ENCODE measurements around the gene OPHN1. TPM values are rescaled to one million over a fixed set of nuclear protein-coding genes. Genes with fewer than 3 reads are reported as not detected.
A peak's percentile ranks its signal among the peaks of the same experiment; 100 is the strongest.

OPHN1 gene
- total and polyA plus RNA-seq, 2 of the 13 experiments (the other 11 are each of a cell fraction or from before 2014, with no cell fraction given): 1.6 to 1.7 TPM

GRCh38 chrX:68432648-68433047, 647 bp downstream of the OPHN1 start:
- in situ Hi-C loops (cut with HindIII; ENCODE audit: extremely low pct_ligation_motif_present, low pct_unique_long_range_greater_than_20kb) (no loop called here), intact Hi-C loops (cut with micrococcal nuclease; ENCODE audit: unreplicated experiment) (loop anchor here (5.0 kb wide), 1 partner anchor 65 kb away; the partner anchor contains the start of gene YIPF6)
- peak overlapping the region; percentile 89 for H3K4me2 ChIP-seq (ENCODE audit: low read depth, low read length)
- BruUV-seq (replicated peaks): TSS peak; percentile 58
- no peaks in the 10 kb centered on the region for H3K79me2 ChIP-seq (ENCODE audit: insufficient read depth, low read length)
- FAIRE-seq: no peak
- POLR2A ChIA-PET: interaction anchor here (1.6 kb wide), 1 partner anchor 65 kb away, joined by 5 read pairs; no protein-coding TSS in a partner anchor
- H4K20me1 ChIP-seq (ENCODE audit: insufficient read depth, low read length): no peaks in the 10 kb centered on the region
- WGBS (ENCODE audit: low lambda C conversion rate): 52% methylated on average over 11 of the region's 12 CpGs
- peaks cover 21% of the 10 kb centered on the region for H3K4me1 ChIP-seq (ENCODE audit: insufficient read depth, low read length)
- H3K9ac ChIP-seq (ENCODE audit: insufficient read depth, low read depth, low read length): peak overlapping the region; percentile 33
- peak overlapping the region; percentile 67 to 75 (median 72); a peak in 5 of 6 replicates for H3K4me3 ChIP-seq (replicated peaks in 1 of 3; ENCODE audit: insufficient read depth in 1 of 3, low read depth in 2 of 3, low read length in 3 of 3)
- no peak for DNase-seq (ENCODE audit: low spot score)
- CTCF ChIA-PET (ENCODE audit: low intra/inter-chr PET ratio, low total read pairs): no interaction called here
- ATAC-seq: peak; percentile 21
- H3K9me3 ChIP-seq (ENCODE audit: low read length): no peaks in the 10 kb centered on the region
- no peak overlapping the region for H3K27ac ChIP-seq (ENCODE audit: extremely low read length, insufficient read depth, low read length)
- TF ChIP-seq HMGXB4 (CRISPR knock-in tag; IDR thresholded peaks at IDR 0.05; ENCODE audit: borderline replicate concordance in 1 of 2, low read depth in 1 of 2): 0 out of 4 replicates have a peak, but pooled peaks of 1 of the 2 experiments have one; percentile 7
- TF ChIP-seq PRPF4 (IDR thresholded peaks at IDR 0.05; ENCODE audit: low read depth, low read length, poor library complexity, severe bottlenecking): no peak
- 0 out of 2 replicates have a peak, but pooled peaks have one; percentile 17 for TF ChIP-seq ZBTB38 (CRISPR knock-in tag; IDR thresholded peaks at IDR 0.05)
- no peaks in the 10 kb centered on the region for H3K36me3 ChIP-seq (replicated peaks in 1 of 2; ENCODE audit: control insufficient read depth in 1 of 2, insufficient read depth in 2 of 2, low read length in 2 of 2)
- no peaks in the 10 kb centered on the region; a peak in 1 of 5 replicates for H3K27me3 ChIP-seq (ENCODE audit: control insufficient read depth in 1 of 2, insufficient read depth in 2 of 2, low read length in 2 of 2)
- no peak overlapping the region for H2AFZ ChIP-seq (ENCODE audit: low read length)

GRCh38 chrX:68431836-68432235, 1.5 kb downstream of the OPHN1 start:
- Histone ChIP-seq H4K20me1 (ENCODE audit: insufficient read depth, low read length) (no peaks in the 10 kb centered on the region), H3K9me3 (ENCODE audit: low read length) (no peaks in the 10 kb centered on the region), H2AFZ (ENCODE audit: low read length) (no peak overlapping the region), H3K4me1 (ENCODE audit: insufficient read depth, low read length) (peaks cover 21% of the 10 kb centered on the region), H3K4me3 (replicated peaks in 1 of 3; ENCODE audit: insufficient read depth in 1 of 3, low read depth in 2 of 3, low read length in 3 of 3) (no peak overlapping the region), H3K36me3 (replicated peaks in 1 of 2; ENCODE audit: control insufficient read depth in 1 of 2, insufficient read depth in 2 of 2, low read length in 2 of 2) (no peaks in the 10 kb centered on the region), H3K27ac (ENCODE audit: extremely low read length, insufficient read depth, low read length) (no peak overlapping the region), H3K9ac (ENCODE audit: insufficient read depth, low read depth, low read length) (no peak overlapping the region), H3K4me2 (ENCODE audit: low read depth, low read length) (peak overlapping the region; percentile 7; the same call in 1 of the 2 replicates), H3K79me2 (ENCODE audit: insufficient read depth, low read length) (no peaks in the 10 kb centered on the region), H3K27me3 (ENCODE audit: control insufficient read depth in 1 of 2, insufficient read depth in 2 of 2, low read length in 2 of 2) (no peaks in the 10 kb centered on the region; a peak in 1 of 5 replicates)
- WGBS (ENCODE audit: low lambda C conversion rate): 83% methylated on average over 2 of the region's 2 CpGs
- DNase-seq (ENCODE audit: low spot score) (no peak), FAIRE-seq (no peak), ATAC-seq (no peak)
- in situ Hi-C loops (cut with HindIII; ENCODE audit: extremely low pct_ligation_motif_present, low pct_unique_long_range_greater_than_20kb) (no loop called here), intact Hi-C loops (cut with micrococcal nuclease; ENCODE audit: unreplicated experiment) (loop anchor here (5.0 kb wide), 1 partner anchor 65 kb away; the partner anchor contains the start of gene YIPF6)
- CTCF ChIA-PET (ENCODE audit: low intra/inter-chr PET ratio, low total read pairs): no interaction called here
- POLR2A ChIA-PET: no interaction called here
- no TSS peak for BruUV-seq (replicated peaks)
- no peak for TF ChIP-seq CBX5 (CRISPR knock-in tag; IDR thresholded peaks at IDR 0.05; ENCODE audit: borderline replicate concordance)
- no peak for TF ChIP-seq PLRG1 (conservative IDR thresholded peaks at IDR 0.05)
- no peak for TF ChIP-seq ZMAT3 (CRISPR knock-in tag; conservative IDR thresholded peaks at IDR 0.05)
- no peak for TF ChIP-seq ZNF850 (CRISPR knock-in tag; conservative IDR thresholded peaks at IDR 0.05)
- TF ChIP-seq ZSCAN22 (CRISPR knock-in tag; IDR thresholded peaks at IDR 0.05): no peak
- TF ChIP-seq HNF1A (IDR thresholded peaks at IDR 0.05; ENCODE audit: low read depth): no peak
- TF ChIP-seq HNF1A (CRISPR knock-in tag; IDR thresholded peaks at IDR 0.05; ENCODE audit: borderline replicate concordance): no peak
- TF ChIP-seq TOE1 (CRISPR knock-in tag; IDR thresholded peaks at IDR 0.05): no peak
- no peak for TF ChIP-seq ZSCAN21 (CRISPR knock-in tag; IDR thresholded peaks at IDR 0.05; ENCODE audit: borderline replicate concordance)

All from HepG2 (cell line).